HEK293T (cell line): Measurements from ENCODE around the gene ASIC4.

Experiments
- BHLHE40 ChIP-seq: fragments of 450-650 bp; IDR thresholded peaks from 2 replicates; pipeline ENCODE4 v1.6.1; 2016; ENCODE audit warnings: mild to moderate bottlenecking, moderate library complexity, borderline replicate concordance
- ELF4 ChIP-seq: fragments of 450-650 bp; IDR thresholded peaks from 2 replicates; pipeline ENCODE4 v1.6.1; 2017; ENCODE audit warnings: antibody characterized with exemption
- FOXA1 ChIP-seq: fragments of 450-650 bp; IDR thresholded peaks from 2 replicates; pipeline ENCODE4 v1.6.1; 2016; ENCODE audit warnings: mild to moderate bottlenecking
- FOXK2 ChIP-seq: fragments of 450-650 bp; IDR thresholded peaks from 2 replicates; pipeline ENCODE4 v1.6.1; 2016; ENCODE audit warnings: mild to moderate bottlenecking
- FOXM1 ChIP-seq: fragments of 450-650 bp; IDR thresholded peaks from 2 replicates; pipeline ENCODE4 v1.6.1; 2017; ENCODE audit warnings: mild to moderate bottlenecking, borderline replicate concordance
- HDGF ChIP-seq: fragments of 450-650 bp; IDR thresholded peaks from 2 replicates; pipeline ENCODE4 v1.6.1; 2017; ENCODE audit warnings: antibody characterized with exemption, borderline replicate concordance
- LEF1 ChIP-seq: fragments of 450-650 bp; IDR thresholded peaks from 2 replicates; pipeline ENCODE4 v1.6.1; 2017; ENCODE audit warnings: mild to moderate bottlenecking, borderline replicate concordance
- NFRKB ChIP-seq: fragments of 450-650 bp; IDR thresholded peaks from 2 replicates; pipeline ENCODE4 v1.6.1; 2016; ENCODE audit warnings: mild to moderate bottlenecking, moderate library complexity
- SP1 ChIP-seq: fragments of 450-650 bp; IDR thresholded peaks from 2 replicates; pipeline ENCODE4 v1.6.1; 2017
- SUZ12 ChIP-seq: fragments of 450-650 bp; IDR thresholded peaks from 2 replicates; pipeline ENCODE4 v1.6.1; 2016; ENCODE audit warnings: mild to moderate bottlenecking
- TARDBP ChIP-seq: fragments of 450-650 bp; IDR thresholded peaks from 2 replicates; pipeline ENCODE4 v1.6.1; 2016
- ZNF384 ChIP-seq: fragments of 450-650 bp; IDR thresholded peaks from 2 replicates; pipeline ENCODE4 v1.6.1; 2016

GRCh38 chr2:219483451-219484342 is 30.6 kb upstream of the ASIC4 start:
- TF ChIP-seq FOXK2 (no peak), BHLHE40 (no peak), FOXM1 (no peak), TARDBP (no peak), ZNF384 (no peak), SP1 (no peak), HDGF (no peak), FOXA1 (no peak), NFRKB (no peak), SUZ12 (no peak), ELF4 (no peak), LEF1 (no peak)
